Lung (tissue), 12 donors: ENCODE results near the gene BTG4. TPM values are rescaled to one million over a fixed set of nuclear protein-coding genes. Genes with fewer than 3 reads are reported as not detected.

Experiments
- ATAC-seq: fragments of 200-7000 bp; cut with Tn5 transposase; one replicate; pipeline ENCODE4 v1.9.1; 2020; ENCODE audit warnings: moderate number of reproducible peaks; ENCODE audit not compliant: insufficient read depth, low FRiP score
- DNase-seq, 3 donors: peaks; one replicate each; pipeline ENCODE4 v3.0.0-alpha.2; 2013 to 2017
- H3K27ac ChIP-seq, 2 donors: one replicate each; pipeline ENCODE4 v1.5.1; 2013; ENCODE audit warnings: mild to moderate bottlenecking in 2 of 2, moderate library complexity in 2 of 2, control low read depth in 1 of 2, inconsistent platforms in 1 of 2, low read depth in 1 of 2, low read length in 1 of 2
- H3K27me3 ChIP-seq, 3 donors: one replicate each; pipeline ENCODE4 v1.5.1; 2013; ENCODE audit warnings: low read length in 2 of 3; ENCODE audit not compliant: control insufficient read depth in 3 of 3, insufficient read depth in 3 of 3
- H3K36me3 ChIP-seq, 4 donors: one replicate each; pipeline ENCODE4 v1.5.1; 2013; ENCODE audit warnings: low read length in 4 of 4, mild to moderate bottlenecking in 1 of 4, moderate library complexity in 1 of 4; ENCODE audit not compliant: control insufficient read depth in 4 of 4, insufficient read depth in 4 of 4
- H3K4me1 ChIP-seq, 5 donors: one replicate each; pipeline ENCODE4 v1.5.1; 2013; ENCODE audit warnings: low read length in 5 of 5, mild to moderate bottlenecking in 2 of 5, moderate library complexity in 1 of 5; ENCODE audit not compliant: control insufficient read depth in 5 of 5, insufficient read depth in 5 of 5
- H3K4me3 ChIP-seq: one replicate; pipeline ENCODE4 v1.5.1; 2013; ENCODE audit warnings: mild to moderate bottlenecking, control low read depth, moderate library complexity
- H3K9ac ChIP-seq, 2 donors: one replicate each; pipeline ENCODE4 v1.5.1; 2013; ENCODE audit warnings: low read length in 2 of 2, control low read depth in 1 of 2; ENCODE audit not compliant: insufficient read depth in 1 of 2
- H3K9me3 ChIP-seq, 4 donors: one replicate each; pipeline ENCODE4 v1.5.1; 2013; ENCODE audit warnings: low read length in 3 of 4, mild to moderate bottlenecking in 1 of 4, moderate library complexity in 1 of 4; ENCODE audit not compliant: control insufficient read depth in 4 of 4, insufficient read depth in 3 of 4
- CTCF ChIP-seq: IDR thresholded peaks from 2 replicates; pipeline ENCODE4 v1.5.1; 2012; ENCODE audit warnings: mild to moderate bottlenecking; ENCODE audit errors: control extremely low read depth, extremely low read depth
- WGBS, 2 donors: extraction: QIAGEN DNeasy Blood & Tissue Kit; methylation state at CpG; one replicate each; pipeline ENCODE4 v1.1.7; 2013; 5-methylcytosine and 5-hydroxymethylcytosine counted together
- polyA plus RNA-seq, 2 donors: library from polyadenylated mRNA; stranded (reverse); fragments of 200-250 nt; gene quantifications; one replicate each; pipeline ENCODE4 v1.2.1, GENCODE V29; 2013
- total RNA-seq, 2 donors: library from RNA; depleted of rRNA in 1 of 2; stranded (reverse); fragments of >200 nt in 1 of 2; gene quantifications; one replicate each; pipeline ENCODE4 v1.2.1, GENCODE V29; 2014 to 2021
- donor health status: control.
- donor health status: control.
- donor health status: Bipolar disorder and iron deficiency.
- donor health status: healthy.
- donor health status: DM: yes; HTN: yes; CAD: no.

BTG4 gene
- total and polyA plus RNA-seq, 4 donors = 0.23 to 1.5 (median 0.52) TPM

GRCh38 chr11:111522426-111522825, 10.2 kb upstream of the BTG4 start:
- Histone ChIP-seq H3K9me3 (no peaks in the 10 kb centered on the region), H3K36me3 (no peaks in the 10 kb centered on the region), H3K9ac (no peak overlapping the region), H3K27ac (no peak overlapping the region), H3K27me3 (no peaks in the 10 kb centered on the region), H3K4me1 (no peaks in the 10 kb centered on the region), H3K4me3 (no peak overlapping the region)
- ATAC-seq (no peak), DNase-seq (no peak)
- WGBS, 2 donors = 89 to 93% methylated on average over 5 of the region's 5 CpGs
- TF ChIP-seq CTCF = no peak

GRCh38 chr11:111521135-111521534, 8.9 kb upstream of the BTG4 start:
- WGBS, 2 donors = 71 to 86% methylated on average over 2 of the region's 2 CpGs
- ATAC-seq = no peak

GRCh38 chr11:111520560-111520959, 8.4 kb upstream of the BTG4 start:
- WGBS, 2 donors = 99% methylated on average over 2 of the region's 2 CpGs
- ATAC-seq = no peak
- TF ChIP-seq CTCF = no peak

More at GRCh38 chr11:111521135-111521534, 8.9 kb upstream of the BTG4 start:
- no peaks in the 10 kb centered on the region for H3K4me1 ChIP-seq
- DNase-seq = no peak
- H3K36me3 ChIP-seq = no peaks in the 10 kb centered on the region
- no peak overlapping the region for H3K4me3 ChIP-seq
- H3K9me3 ChIP-seq = no peaks in the 10 kb centered on the region
- peaks cover 0 to 2% (median 0%) of the 10 kb centered on the region in 3 donors for H3K27me3 ChIP-seq
- H3K27ac ChIP-seq = no peak overlapping the region
- H3K9ac ChIP-seq = no peak overlapping the region
- TF ChIP-seq CTCF = no peak

GRCh38 chr11:111518668-111519067, 6.5 kb upstream of the BTG4 start:
- H3K36me3 ChIP-seq = no peaks in the 10 kb centered on the region
- no peak overlapping the region for H3K4me3 ChIP-seq
- H3K27ac ChIP-seq = no peak overlapping the region
- no peak for DNase-seq
- ATAC-seq = no peak
- H3K27me3 ChIP-seq = peaks cover 0 to 15% (median 11%) of the 10 kb centered on the region in 3 donors
- H3K9me3 ChIP-seq = no peaks in the 10 kb centered on the region
- WGBS, 2 donors = 59 to 73% methylated on average over 1 of the region's 1 CpG
- H3K9ac ChIP-seq = no peak overlapping the region
- TF ChIP-seq CTCF = no peak
- H3K4me1 ChIP-seq = peaks cover 0 to 2% (median 0%) of the 10 kb centered on the region in 5 donors

More at GRCh38 chr11:111520560-111520959, 8.4 kb upstream of the BTG4 start:
- Histone ChIP-seq H3K9me3 (no peaks in the 10 kb centered on the region), H3K9ac (no peak overlapping the region), H3K27me3 (peaks cover 0 to 3% (median 0%) of the 10 kb centered on the region in 3 donors), H3K4me1 (no peaks in the 10 kb centered on the region), H3K36me3 (no peaks in the 10 kb centered on the region), H3K27ac (no peak overlapping the region), H3K4me3 (no peak overlapping the region)
- DNase-seq = no peak
